Uterus (tissue), 2 donors: ENCODE results near the gene PGAP2.

Experiments
- CTCF ChIP-seq, 4 experiments: fragments of 200-600 bp in 2 of 4; fragments of 450-650 bp in 2 of 4; sonication (generic) in 2 of 4; IDR thresholded peaks; one replicate each; pipeline ENCODE4 v1.5.1; 2016 to 2019; ENCODE audit warnings: antibody characterized with exemption in 4 of 4, mild to moderate bottlenecking in 2 of 4, moderate library complexity in 1 of 4
- POLR2A ChIP-seq, 2 donors: fragments of 450-650 bp; IDR thresholded peaks; one replicate each; pipeline ENCODE4 v1.6.1; 2016; ENCODE audit warnings: antibody characterized with exemption in 2 of 2, mild to moderate bottlenecking in 1 of 2, moderate library complexity in 1 of 2

GRCh38 chr11:3796801-3797328 is 11.5 kb upstream of the PGAP2 start:
- TF ChIP-seq CTCF (IDR thresholded peaks at IDR 0.05) (no peak), POLR2A (IDR thresholded peaks at IDR 0.05) (no peak)
